Measurements from ENCODE around the gene HIGD2B. TPM values are rescaled to one million over a fixed set of nuclear protein-coding genes. Genes with fewer than 3 reads are reported as not detected.
A peak's percentile ranks its signal among the peaks of the same experiment; 100 is the strongest.
"Not testable (repeated sequence)": the region's sequence is repeated elsewhere in the genome, so short reads cannot be mapped to it uniquely, and the experiment has no call there.

Gene HIGD2B
- total RNA-seq, 4 donors from 2014 or later = not detected

GRCh38 chr15:72680931-72681330 is 5.1 kb downstream of the HIGD2B start:
- no peak overlapping the region for H3K4me3 ChIP-seq (ENCODE audit: low read depth, poor library complexity, severe bottlenecking)
- TF ChIP-seq POLR2A (IDR thresholded peaks at IDR 0.05) = no peak
- TF ChIP-seq, protein P1, sequence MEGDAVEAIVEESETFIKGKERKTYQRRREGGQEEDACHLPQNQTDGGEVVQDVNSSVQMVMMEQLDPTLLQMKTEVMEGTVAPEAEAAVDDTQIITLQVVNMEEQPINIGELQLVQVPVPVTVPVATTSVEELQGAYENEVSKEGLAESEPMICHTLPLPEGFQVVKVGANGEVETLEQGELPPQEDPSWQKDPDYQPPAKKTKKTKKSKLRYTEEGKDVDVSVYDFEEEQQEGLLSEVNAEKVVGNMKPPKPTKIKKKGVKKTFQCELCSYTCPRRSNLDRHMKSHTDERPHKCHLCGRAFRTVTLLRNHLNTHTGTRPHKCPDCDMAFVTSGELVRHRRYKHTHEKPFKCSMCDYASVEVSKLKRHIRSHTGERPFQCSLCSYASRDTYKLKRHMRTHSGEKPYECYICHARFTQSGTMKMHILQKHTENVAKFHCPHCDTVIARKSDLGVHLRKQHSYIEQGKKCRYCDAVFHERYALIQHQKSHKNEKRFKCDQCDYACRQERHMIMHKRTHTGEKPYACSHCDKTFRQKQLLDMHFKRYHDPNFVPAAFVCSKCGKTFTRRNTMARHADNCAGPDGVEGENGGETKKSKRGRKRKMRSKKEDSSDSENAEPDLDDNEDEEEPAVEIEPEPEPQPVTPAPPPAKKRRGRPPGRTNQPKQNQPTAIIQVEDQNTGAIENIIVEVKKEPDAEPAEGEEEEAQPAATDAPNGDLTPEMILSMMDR (IDR thresholded peaks at IDR 0.05) = no peak
- no peak for DNase-seq (ENCODE audit: low spot score in 2 of 2)
- 58 to 62% methylated on average over 3 of the region's 3 CpGs for WGBS, 2 donors
- intact Hi-C loops (cut with DNase I; ENCODE audit: low total_unique reads) = no loop called here

DNA sequence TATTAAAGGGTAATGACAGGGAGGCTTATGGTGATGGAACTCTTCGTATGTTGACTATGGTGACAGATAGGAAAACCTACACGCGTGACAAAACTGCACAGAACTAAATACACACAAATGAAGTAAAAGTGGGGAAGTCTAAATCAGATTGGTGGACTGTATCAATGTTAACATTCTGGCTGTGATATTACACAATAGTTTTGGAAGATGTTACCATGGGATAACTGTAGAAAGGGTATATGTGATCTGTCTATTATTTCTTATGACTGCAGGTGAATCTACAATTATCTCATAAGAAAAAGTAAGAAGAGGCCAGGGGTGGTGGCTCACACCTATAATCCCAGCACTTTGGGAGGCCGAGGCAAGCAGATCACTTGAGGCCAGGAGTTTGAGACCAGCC is 9.1 kb downstream of the HIGD2B start:
- no peak overlapping the region for H3K4me3 ChIP-seq (ENCODE audit: low read depth, poor library complexity, severe bottlenecking)
- DNase-seq (ENCODE audit: low spot score in 2 of 2) = no peak
- TF ChIP-seq, protein P1 (IDR thresholded peaks at IDR 0.05) = no peak
- TF ChIP-seq POLR2A (IDR thresholded peaks at IDR 0.05) = no peak
- WGBS, 2 donors = 91 to 94% methylated on average over 4 of the region's 4 CpGs
- intact Hi-C loops (cut with DNase I; ENCODE audit: low total_unique reads) = no loop called here

DNA sequence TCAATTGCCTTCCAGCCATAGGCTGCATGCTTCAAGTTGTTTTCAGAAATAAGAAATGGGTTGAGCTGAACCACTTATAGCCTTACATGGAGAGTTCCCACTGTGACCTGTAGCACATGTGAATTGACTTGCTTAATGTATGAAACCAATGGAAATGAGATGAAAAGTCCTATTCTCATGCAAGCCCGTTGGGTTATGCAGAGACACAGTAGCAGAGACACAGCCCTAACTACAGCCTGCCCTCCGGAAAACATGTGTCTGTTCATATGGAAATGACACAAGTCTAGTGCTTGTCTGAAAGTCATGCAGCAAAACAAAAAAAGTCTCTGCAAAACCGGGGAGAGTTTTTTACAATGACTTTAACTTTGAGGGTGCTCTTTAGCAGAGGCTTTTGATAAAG is 14.5 kb downstream of the HIGD2B start:
- intact Hi-C loops (cut with DNase I; ENCODE audit: low total_unique reads) = no loop called here
- TF ChIP-seq, protein P1 (IDR thresholded peaks at IDR 0.05) = no peak
- no peak for TF ChIP-seq POLR2A (IDR thresholded peaks at IDR 0.05)
- no peak for DNase-seq (ENCODE audit: low spot score in 2 of 2)
- no peak overlapping the region for H3K4me3 ChIP-seq (ENCODE audit: low read depth, poor library complexity, severe bottlenecking)
- 18% methylated on average over 3 of the region's 3 CpGs for WGBS, 2 donors

GRCh38 chr15:72670656-72671352 is 15.2 kb downstream of the HIGD2B start:
- TF ChIP-seq, protein P1 (IDR thresholded peaks at IDR 0.05) = peak in 1 of 3 donors; percentile 17
- peak; percentile 47 to 92 for DNase-seq (ENCODE audit: low spot score in 2 of 2)
- intact Hi-C loops (cut with DNase I; ENCODE audit: low total_unique reads); H3K4me3 ChIP-seq (ENCODE audit: low read depth, poor library complexity, severe bottlenecking): not testable (repeated sequence)
- WGBS, 2 donors = 13 to 16% methylated on average over 7 to 8 of the region's 8 CpGs

DNA sequence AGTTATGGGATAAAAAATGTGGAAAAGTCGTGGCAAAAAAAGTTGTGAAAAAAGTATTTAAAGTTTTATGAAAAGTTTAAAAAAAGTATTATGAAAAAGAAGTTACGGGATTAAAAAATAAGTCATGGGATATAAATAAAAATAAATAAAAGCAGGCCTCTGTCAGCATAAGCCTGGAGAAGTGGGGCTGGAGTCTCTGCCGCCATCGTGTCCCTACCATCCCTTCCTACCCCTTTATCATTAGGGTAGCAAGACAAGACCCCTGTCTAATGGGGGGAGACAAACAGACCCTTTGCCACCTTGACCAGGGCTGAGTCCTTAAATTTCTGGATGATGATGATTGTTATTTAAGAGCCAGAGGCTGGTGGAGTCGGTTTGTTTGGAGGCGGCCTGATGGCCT is 16.2 kb downstream of the HIGD2B start:
- 94 to 97% methylated on average over 3 of the region's 6 CpGs for WGBS, 2 donors
- intact Hi-C loops (cut with DNase I; ENCODE audit: low total_unique reads); DNase-seq (ENCODE audit: low spot score in 2 of 2); H3K4me3 ChIP-seq (ENCODE audit: low read depth, poor library complexity, severe bottlenecking): not testable (repeated sequence)

- intact Hi-C loops (cut with DNase I; ENCODE audit: low total_unique reads); H3K4me3 ChIP-seq (ENCODE audit: low read depth, poor library complexity, severe bottlenecking); DNase-seq (ENCODE audit: low spot score in 2 of 2): not testable (repeated sequence)
- 66 to 85% methylated on average over 3 to 5 of the region's 11 CpGs for WGBS, 2 donors
These were observed 20.3 kb downstream of the HIGD2B start for GRCh38 chr15:72665706-72666105.

- 85% methylated on average over 4 of the region's 8 CpGs; no CpG with 5 or more reads in 1 of the 2 donors for WGBS, 2 donors
- H3K4me3 ChIP-seq (ENCODE audit: low read depth, poor library complexity, severe bottlenecking); DNase-seq (ENCODE audit: low spot score in 2 of 2); intact Hi-C loops (cut with DNase I; ENCODE audit: low total_unique reads): not testable (repeated sequence)
These were observed 22.1 kb downstream of the HIGD2B start for GRCh38 chr15:72663931-72664330.

DNA sequence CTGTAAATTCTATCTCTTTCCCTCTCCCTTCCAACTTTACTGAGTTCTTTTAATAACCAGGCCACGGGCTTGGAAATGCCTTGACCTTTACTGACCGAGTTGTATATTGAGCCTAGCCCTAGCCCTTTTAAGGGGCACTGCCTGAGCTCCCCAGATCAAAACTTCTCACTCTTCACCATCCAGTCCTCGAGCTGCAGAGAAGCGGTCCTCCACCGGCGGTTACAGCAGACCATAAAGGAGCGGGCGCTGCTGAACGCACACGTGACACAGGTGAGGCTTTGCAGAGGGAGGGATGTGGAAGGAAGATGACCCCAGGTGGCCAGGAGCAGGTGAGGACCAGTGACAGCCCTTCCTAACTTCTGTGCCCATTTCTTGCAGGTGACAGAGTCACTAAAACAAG is 24.9 kb downstream of the HIGD2B start:
- intact Hi-C loops (cut with DNase I; ENCODE audit: low total_unique reads); DNase-seq (ENCODE audit: low spot score in 2 of 2); H3K4me3 ChIP-seq (ENCODE audit: low read depth, poor library complexity, severe bottlenecking): not testable (repeated sequence)
- 78 to 79% methylated on average over 9 to 10 of the region's 10 CpGs for WGBS, 2 donors

GRCh38 chr15:72656014-72656413 is 30.0 kb downstream of the HIGD2B start:
- DNase-seq (ENCODE audit: low spot score in 2 of 2); intact Hi-C loops (cut with DNase I; ENCODE audit: low total_unique reads); H3K4me3 ChIP-seq (ENCODE audit: low read depth, poor library complexity, severe bottlenecking): not testable (repeated sequence)
- WGBS, 2 donors = no CpG with 5 or more reads among the region's 3 CpGs

DNA sequence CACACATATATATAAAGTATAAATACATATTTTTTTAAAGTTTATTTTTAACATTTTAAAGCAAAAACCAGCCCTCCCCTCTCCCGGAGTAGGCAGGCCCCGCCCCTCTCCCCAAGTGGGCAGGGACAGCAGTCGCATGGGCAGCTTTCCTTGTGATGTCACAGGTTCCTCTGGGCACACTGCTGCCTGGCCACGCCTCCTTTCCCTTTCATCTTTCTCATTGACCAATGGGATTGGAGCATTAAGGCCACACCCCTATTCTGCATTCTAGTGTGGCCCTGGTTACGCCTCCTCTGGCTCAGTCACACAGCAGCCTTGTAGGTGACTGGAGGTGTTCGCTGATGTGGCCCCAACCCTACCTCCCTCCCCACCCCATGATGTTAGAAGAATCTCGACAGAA is 31.6 kb downstream of the HIGD2B start, which contains the start of gene GOLGA6B:
Gene GOLGA6B, plus strand, starts transcription at position 301 of the 400 bp plus-strand sequence. Its CDS starts 41 bp downstream, at position 342.
- DNase-seq (ENCODE audit: low spot score in 2 of 2); H3K4me3 ChIP-seq (ENCODE audit: low read depth, poor library complexity, severe bottlenecking); intact Hi-C loops (cut with DNase I; ENCODE audit: low total_unique reads): not testable (repeated sequence)
- WGBS, 2 donors = no CpG with 5 or more reads among the region's 7 CpGs
